Upper lobe of right lung (tissue), 1 donor: ENCODE measurements around the gene CRACDL. TPM values are rescaled to one million over a fixed set of nuclear protein-coding genes. Genes with fewer than 3 reads are reported as not detected.
A peak's percentile ranks its signal among the peaks of the same experiment; 100 is the strongest.

Source experiments
- ATAC-seq: fragments of 200-7000 bp; cut with Tn5 transposase; one replicate; pipeline ENCODE4 v1.9.1; 2020; ENCODE audit warnings: mild to moderate bottlenecking, moderate library complexity
- DNase-seq: peaks from one replicate; pipeline ENCODE4 v3.0.0-alpha.2; 2020
- H3K27ac ChIP-seq: fragments of 200-600 bp; one replicate; pipeline ENCODE4 v1.8.0; 2022
- H3K27me3 ChIP-seq: fragments of 200-600 bp; one replicate; pipeline ENCODE4 v1.8.0; 2022; ENCODE audit warnings: mild to moderate bottlenecking
- H3K36me3 ChIP-seq: fragments of 200-600 bp; one replicate; pipeline ENCODE4 v1.8.0; 2022
- H3K4me1 ChIP-seq: fragments of 200-600 bp; one replicate; pipeline ENCODE4 v1.8.0; 2022
- H3K4me3 ChIP-seq: fragments of 200-600 bp; one replicate; pipeline ENCODE4 v1.8.0; 2022; ENCODE audit warnings: mild to moderate bottlenecking
- H3K9me3 ChIP-seq: fragments of 200-600 bp; one replicate; pipeline ENCODE4 v1.8.0; 2022
- CTCF ChIP-seq: fragments of 200-600 bp; IDR thresholded peaks from one replicate; pipeline ENCODE4 v1.8.0; 2022; ENCODE audit warnings: antibody characterized with exemption
- intact Hi-C: fragments of 100-400 bp; cut with DNase I; formaldehyde crosslinking; loops from one replicate; pipeline ENCODE4 v1.11.0; 2022
- long read RNA-seq: library from polyadenylated mRNA; unstranded; transcript quantifications from one replicate; pipeline ENCODE4 v2.0.0, GENCODE V29; 2021
- total RNA-seq: library from RNA; stranded (reverse); fragmentation: NEBNext Ultra II Directional; extraction: Animal tissue kit (Norgen Biotek cat#: 25700); gene quantifications from one replicate; pipeline ENCODE4 v1.2.1, GENCODE V29; 2021
- donor health status: DM: no; HTN: yes; CAD: no; lungs with severe emphysema.

Gene CRACDL
- total RNA-seq, result 33.3 TPM
- long read RNA-seq, partial matches to known transcripts, result 137 of 186 reads
- long read RNA-seq, other reads (novel, unspliced or antisense), result 48 of 186 reads

DNA sequence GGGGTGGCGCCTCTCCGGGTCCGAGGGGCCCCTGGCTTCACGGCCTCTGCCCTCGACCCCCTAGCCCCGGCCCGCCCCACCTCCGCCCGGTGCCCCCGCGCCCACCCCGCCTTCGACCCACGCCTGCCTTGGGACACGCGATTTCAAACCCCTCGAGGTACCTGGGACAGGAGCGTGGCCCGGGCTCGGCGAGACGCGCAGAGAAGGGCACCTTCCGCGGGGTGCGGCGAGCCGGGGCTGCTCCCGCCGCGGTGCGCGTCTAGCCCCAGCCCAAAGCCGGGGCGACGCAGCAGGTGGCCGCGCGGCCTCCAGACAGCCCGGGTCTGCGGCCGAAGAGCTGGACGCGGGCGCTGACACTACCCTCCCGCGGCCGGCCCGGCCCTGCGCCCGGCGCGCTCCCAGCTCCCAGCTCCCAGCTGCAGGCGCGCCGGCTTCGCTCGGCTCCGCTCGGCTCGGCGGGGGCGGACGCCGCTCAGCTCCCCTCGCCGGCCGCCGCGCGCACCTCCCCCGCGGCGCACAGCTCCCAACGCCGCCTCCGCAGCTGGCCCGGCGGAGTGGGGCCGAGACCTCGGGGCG is at the start of gene CRACDL:
TSS of gene CRACDL (minus strand) at position 449 of the 576 bp plus-strand sequence. CDS start 89,425 bp downstream, outside the sequence.
- intact Hi-C loops, result no loop called here
- ATAC-seq (peak; percentile 82), DNase-seq (peak; percentile 74)
- no peaks in the 10 kb centered on the region for H3K9me3 ChIP-seq
- TF ChIP-seq CTCF, result no peak
- H3K4me3 ChIP-seq, result peak within 1 kb of the TSS; percentile 51
- H3K27ac ChIP-seq, result no peak within 1 kb of the TSS
- H3K4me1 ChIP-seq, result peaks cover 8% of the 10 kb centered on the region
- peaks cover 34% of the 10 kb centered on the region for H3K27me3 ChIP-seq
- no peaks in the 10 kb centered on the region for H3K36me3 ChIP-seq

GRCh38 chr2:98975611-98976010 is 39.6 kb upstream of the CRACDL start:
- ATAC-seq (no peak), DNase-seq (no peak)
- no peak for TF ChIP-seq CTCF
- Histone ChIP-seq H3K36me3 (no peaks in the 10 kb centered on the region), H3K4me3 (no peak overlapping the region), H3K27me3 (no peaks in the 10 kb centered on the region), H3K4me1 (no peaks in the 10 kb centered on the region), H3K27ac (no peak overlapping the region), H3K9me3 (peaks cover 8% of the 10 kb centered on the region)
- intact Hi-C loops, result no loop called here

- DNase-seq (no peak), ATAC-seq (no peak)
- intact Hi-C loops, result no loop called here
- H3K9me3 ChIP-seq, result peaks cover 12% of the 10 kb centered on the region
- H3K36me3 ChIP-seq, result no peaks in the 10 kb centered on the region
- H3K27me3 ChIP-seq, result no peaks in the 10 kb centered on the region
- no peaks in the 10 kb centered on the region for H3K4me1 ChIP-seq
- no peak overlapping the region for H3K27ac ChIP-seq
- no peak for TF ChIP-seq CTCF
- no peak overlapping the region for H3K4me3 ChIP-seq
Observed at GRCh38 chr2:98972582-98973167, 36.6 kb upstream of the CRACDL start.

DNA sequence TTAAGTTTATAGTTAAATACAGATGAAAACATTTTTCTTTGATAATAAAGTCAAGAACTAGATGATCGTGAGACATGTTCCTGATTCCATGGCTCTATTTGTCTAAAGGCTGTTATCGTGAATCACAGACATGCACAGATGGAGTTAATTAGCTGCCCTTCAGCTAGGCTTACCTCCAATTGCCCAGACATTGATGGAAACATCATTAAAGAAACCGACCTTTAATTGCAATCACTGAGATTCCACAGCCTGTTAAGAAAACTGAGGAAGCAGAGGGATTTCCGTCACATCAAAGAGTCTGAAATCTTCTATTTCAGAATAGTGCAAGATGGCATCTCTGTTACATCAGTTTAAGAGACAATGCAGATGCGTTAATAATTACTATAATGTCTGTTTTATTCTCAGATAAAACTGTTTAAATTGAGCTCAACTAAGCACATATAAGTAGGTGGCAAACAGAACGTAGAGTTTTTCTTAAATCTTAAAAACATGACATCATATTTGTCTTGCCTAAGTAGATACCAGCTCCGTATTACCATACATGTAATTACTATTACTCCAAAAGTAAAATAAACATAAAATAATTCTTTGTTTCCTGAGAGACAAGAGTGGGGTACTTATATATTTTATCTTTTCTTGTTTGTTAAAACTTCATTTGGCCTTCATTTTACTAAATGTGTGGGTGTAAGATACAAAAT is 23.9 kb upstream of the CRACDL start:
- TF ChIP-seq CTCF, result no peak
- H3K9me3 ChIP-seq, result no peaks in the 10 kb centered on the region
- H3K27ac ChIP-seq, result no peak overlapping the region
- no peaks in the 10 kb centered on the region for H3K27me3 ChIP-seq
- no peak overlapping the region for H3K4me3 ChIP-seq
- DNase-seq (no peak), ATAC-seq (no peak)
- no peaks in the 10 kb centered on the region for H3K36me3 ChIP-seq
- no peaks in the 10 kb centered on the region for H3K4me1 ChIP-seq
- intact Hi-C loops, result no loop called here

- Histone ChIP-seq H3K9me3 (no peaks in the 10 kb centered on the region), H3K4me1 (no peaks in the 10 kb centered on the region), H3K36me3 (no peaks in the 10 kb centered on the region), H3K27ac (no peak overlapping the region), H3K27me3 (peaks cover 10% of the 10 kb centered on the region), H3K4me3 (no peak overlapping the region)
- DNase-seq (no peak), ATAC-seq (no peak)
- TF ChIP-seq CTCF, result no peak
- intact Hi-C loops, result no loop called here
Observed at GRCh38 chr2:98952966-98953365, 16.9 kb upstream of the CRACDL start.
